ENCODE results near the gene RIPPLY3.
"Not testable (repeated sequence)": the region's sequence is repeated elsewhere in the genome, so short reads cannot be mapped to it uniquely, and the experiment has no call there.

GRCh38 chr21:37002851-37003250 is 3.7 kb upstream of the RIPPLY3 start:
- not testable (repeated sequence) for TF ChIP-seq CTCF (IDR thresholded peaks at IDR 0.05; ENCODE audit: low read length); EZH2 (IDR thresholded peaks at IDR 0.05; ENCODE audit: borderline replicate concordance, low read length)
